IMR-90 (cell line): Measurements from ENCODE around the gene ANKRD7.

Source experiments
- BHLHE40 ChIP-seq: fragments of 150-350 bp; IDR thresholded peaks from 2 replicates; pipeline ENCODE4 v1.6.1; 2016; ENCODE audit warnings: mild to moderate bottlenecking, low read depth, low read length
- CEBPB ChIP-seq: IDR thresholded peaks from 2 replicates; pipeline ENCODE4 v1.6.1; 2012; ENCODE audit warnings: low read depth, low read length, improper control_type of control experiment
- POLR2A ChIP-seq: IDR thresholded peaks from 2 replicates; pipeline ENCODE4 v1.6.1; 2012; ENCODE audit warnings: mild to moderate bottlenecking, low read depth, low read length
- TF ChIP-seq, protein P1 (sequence below): conservative IDR thresholded peaks from 2 replicates; pipeline ENCODE4 v1.5.1; 2012; ENCODE audit warnings: mild to moderate bottlenecking, low read depth, low read length, improper control_type of control experiment

DNA sequence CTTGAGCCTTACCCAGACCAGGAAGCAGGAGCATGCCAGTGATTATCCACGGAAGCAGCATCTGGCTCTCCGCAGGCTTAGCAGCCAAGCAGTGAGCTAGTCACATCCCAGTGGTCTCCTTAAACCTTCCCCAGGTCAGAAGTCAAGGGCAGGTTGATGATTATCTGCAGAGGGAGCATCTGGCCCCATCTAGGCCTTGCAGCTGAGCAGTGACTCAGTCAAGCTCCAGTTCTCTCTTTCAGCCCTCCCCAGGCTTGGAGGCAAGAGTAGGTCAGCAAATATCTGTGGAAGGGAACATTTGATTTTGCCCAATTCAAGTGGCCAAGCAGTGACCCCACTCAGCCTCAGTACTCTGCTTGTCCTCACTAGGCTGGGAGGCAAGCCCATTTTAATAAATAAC lies 61.6 kb downstream of the ANKRD7 start:
- TF ChIP-seq CEBPB (no peak), BHLHE40 (no peak), POLR2A (no peak)
- TF ChIP-seq, protein P1, sequence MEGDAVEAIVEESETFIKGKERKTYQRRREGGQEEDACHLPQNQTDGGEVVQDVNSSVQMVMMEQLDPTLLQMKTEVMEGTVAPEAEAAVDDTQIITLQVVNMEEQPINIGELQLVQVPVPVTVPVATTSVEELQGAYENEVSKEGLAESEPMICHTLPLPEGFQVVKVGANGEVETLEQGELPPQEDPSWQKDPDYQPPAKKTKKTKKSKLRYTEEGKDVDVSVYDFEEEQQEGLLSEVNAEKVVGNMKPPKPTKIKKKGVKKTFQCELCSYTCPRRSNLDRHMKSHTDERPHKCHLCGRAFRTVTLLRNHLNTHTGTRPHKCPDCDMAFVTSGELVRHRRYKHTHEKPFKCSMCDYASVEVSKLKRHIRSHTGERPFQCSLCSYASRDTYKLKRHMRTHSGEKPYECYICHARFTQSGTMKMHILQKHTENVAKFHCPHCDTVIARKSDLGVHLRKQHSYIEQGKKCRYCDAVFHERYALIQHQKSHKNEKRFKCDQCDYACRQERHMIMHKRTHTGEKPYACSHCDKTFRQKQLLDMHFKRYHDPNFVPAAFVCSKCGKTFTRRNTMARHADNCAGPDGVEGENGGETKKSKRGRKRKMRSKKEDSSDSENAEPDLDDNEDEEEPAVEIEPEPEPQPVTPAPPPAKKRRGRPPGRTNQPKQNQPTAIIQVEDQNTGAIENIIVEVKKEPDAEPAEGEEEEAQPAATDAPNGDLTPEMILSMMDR = no peak
